Measurements from ENCODE around the gene C5orf63.

Gene C5orf63

DNA sequence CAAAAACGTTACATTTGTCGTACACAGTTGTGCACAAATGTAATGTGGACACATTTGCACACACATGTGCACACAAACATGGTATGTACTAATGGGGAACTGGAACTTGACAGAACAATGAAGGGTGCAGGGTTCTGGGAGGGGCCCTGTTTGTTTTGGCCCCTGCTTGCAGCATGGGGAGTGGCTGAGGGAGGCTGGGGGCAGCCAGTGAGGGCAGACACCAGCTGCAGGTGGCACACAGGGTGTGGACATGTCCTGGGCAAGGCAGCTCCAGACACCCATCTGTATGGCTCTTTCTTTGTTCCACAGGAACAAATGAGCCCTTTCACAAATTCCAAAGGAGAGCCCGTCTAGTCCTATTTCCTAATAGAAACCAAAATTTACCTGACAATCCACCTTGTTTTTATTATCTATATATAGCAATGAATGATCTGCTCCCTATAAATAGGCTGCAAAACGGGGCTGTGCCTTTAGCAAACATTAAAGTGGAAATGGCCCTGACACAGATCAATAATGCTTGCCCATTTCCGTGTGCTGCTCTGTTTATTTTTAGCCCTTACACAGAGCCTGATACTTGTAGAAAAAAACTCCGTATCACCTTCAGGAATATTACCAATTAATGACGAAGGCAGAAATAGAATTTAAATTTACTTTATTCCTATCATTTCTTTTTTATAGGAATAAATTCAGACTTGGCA is 69.4 kb downstream of the C5orf63 start:
- TF ChIP-seq, protein P1, sequence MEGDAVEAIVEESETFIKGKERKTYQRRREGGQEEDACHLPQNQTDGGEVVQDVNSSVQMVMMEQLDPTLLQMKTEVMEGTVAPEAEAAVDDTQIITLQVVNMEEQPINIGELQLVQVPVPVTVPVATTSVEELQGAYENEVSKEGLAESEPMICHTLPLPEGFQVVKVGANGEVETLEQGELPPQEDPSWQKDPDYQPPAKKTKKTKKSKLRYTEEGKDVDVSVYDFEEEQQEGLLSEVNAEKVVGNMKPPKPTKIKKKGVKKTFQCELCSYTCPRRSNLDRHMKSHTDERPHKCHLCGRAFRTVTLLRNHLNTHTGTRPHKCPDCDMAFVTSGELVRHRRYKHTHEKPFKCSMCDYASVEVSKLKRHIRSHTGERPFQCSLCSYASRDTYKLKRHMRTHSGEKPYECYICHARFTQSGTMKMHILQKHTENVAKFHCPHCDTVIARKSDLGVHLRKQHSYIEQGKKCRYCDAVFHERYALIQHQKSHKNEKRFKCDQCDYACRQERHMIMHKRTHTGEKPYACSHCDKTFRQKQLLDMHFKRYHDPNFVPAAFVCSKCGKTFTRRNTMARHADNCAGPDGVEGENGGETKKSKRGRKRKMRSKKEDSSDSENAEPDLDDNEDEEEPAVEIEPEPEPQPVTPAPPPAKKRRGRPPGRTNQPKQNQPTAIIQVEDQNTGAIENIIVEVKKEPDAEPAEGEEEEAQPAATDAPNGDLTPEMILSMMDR (IDR thresholded peaks at IDR 0.05; ENCODE audit: control insufficient read depth, insufficient read depth, low read depth, low read length, missing control alignments): no peak
- no peak for DNase-seq (ENCODE audit: low read depth)
- H3K4me3 ChIP-seq (ENCODE audit: control insufficient read depth, low read depth, low read length): no peak overlapping the region

DNA sequence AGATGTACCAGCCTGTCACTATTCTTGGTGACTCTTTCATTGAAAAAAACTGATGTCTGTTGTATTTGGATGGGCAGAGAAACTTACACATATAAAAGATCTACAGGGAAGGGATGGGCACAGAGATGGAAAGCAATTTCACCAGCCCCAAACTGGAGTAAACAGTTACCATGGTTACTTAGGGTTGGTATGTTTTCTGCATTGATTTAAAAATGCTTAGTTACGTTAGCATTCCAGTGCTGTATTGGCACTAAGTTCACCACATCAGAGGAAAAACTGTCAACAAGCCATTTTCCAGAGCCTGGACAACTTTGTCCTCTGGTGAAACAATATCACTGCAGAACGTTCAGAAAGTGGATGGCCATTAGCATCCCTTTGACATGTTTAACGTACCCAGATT is 70.9 kb downstream of the C5orf63 start:
- no peak for DNase-seq (ENCODE audit: low read depth)
- TF ChIP-seq, protein P1 (IDR thresholded peaks at IDR 0.05; ENCODE audit: control insufficient read depth, insufficient read depth, low read depth, low read length, missing control alignments): no peak
- no peak overlapping the region for H3K4me3 ChIP-seq (ENCODE audit: control insufficient read depth, low read depth, low read length)

DNA sequence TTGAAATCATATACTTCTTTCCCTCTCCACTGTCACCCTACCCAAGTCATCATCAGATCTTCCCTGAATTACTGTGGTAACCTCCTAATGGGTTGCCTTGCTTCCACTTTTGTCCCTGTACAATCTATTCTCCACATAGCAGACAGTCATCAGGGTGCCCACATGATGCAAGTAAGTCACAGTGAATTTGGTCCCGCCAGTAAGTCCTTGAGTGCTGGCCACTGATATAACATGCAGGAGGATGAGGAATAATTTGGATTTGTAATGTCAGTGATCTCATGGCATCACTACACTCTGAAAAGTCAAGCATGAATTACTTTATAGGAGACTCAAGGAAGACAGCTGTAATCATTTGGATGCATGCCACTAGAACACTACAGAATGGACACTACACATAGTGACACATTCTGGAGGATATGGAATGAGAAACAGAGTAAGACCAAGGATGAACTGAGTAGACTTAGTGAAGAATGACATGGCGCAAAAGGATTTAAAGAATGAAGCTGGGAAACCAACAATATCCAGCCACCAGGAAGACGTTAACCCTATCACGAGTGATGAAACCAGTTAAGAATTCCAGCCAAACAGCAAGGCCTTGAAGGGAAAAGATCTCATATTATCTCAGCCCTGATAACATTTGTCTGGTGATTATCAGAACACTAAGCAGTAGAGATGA is 71.5 kb downstream of the C5orf63 start:
- no peak overlapping the region for H3K4me3 ChIP-seq (ENCODE audit: control insufficient read depth, low read depth, low read length)
- TF ChIP-seq, protein P1 (IDR thresholded peaks at IDR 0.05; ENCODE audit: control insufficient read depth, insufficient read depth, low read depth, low read length, missing control alignments): no peak
- peak; percentile 61 for DNase-seq (ENCODE audit: low read depth)
